Measurements from ENCODE around the gene DPP10. TPM values are rescaled to one million over a fixed set of nuclear protein-coding genes. Genes with fewer than 3 reads are reported as not detected.

Gene DPP10
- total RNA-seq, 4 donors from 2014 or later: 0.09 to 4.0 (median 0.38) TPM; not detected in 1

GRCh38 chr2:114762986-114763385 is 320.5 kb downstream of the DPP10 start:
- Histone ChIP-seq H3K27me3 (no peaks in the 10 kb centered on the region), H3K4me1 (no peaks in the 10 kb centered on the region), H3K36me3 (no peaks in the 10 kb centered on the region), H3K9me3 (no peaks in the 10 kb centered on the region), H3K27ac (no peak overlapping the region), H3K4me3 (no peak overlapping the region)
- intact Hi-C loops (cut with DNase I): no loop called here
- no peak for DNase-seq
- WGBS, 2 donors: 39 to 41% methylated on average over 6 of the region's 6 CpGs
- TF ChIP-seq CTCF (IDR thresholded peaks at IDR 0.05): no peak

- H3K27me3 ChIP-seq: no peaks in the 10 kb centered on the region
- no peaks in the 10 kb centered on the region for H3K4me1 ChIP-seq
- no peak for DNase-seq
- no peak for TF ChIP-seq POLR2A (IDR thresholded peaks at IDR 0.05)
- TF ChIP-seq CTCF (IDR thresholded peaks at IDR 0.05): no peak
- WGBS, 2 donors: 67 to 74% methylated on average over 4 of the region's 4 CpGs
- intact Hi-C loops (cut with DNase I): no loop called here
- no peaks in the 10 kb centered on the region for H3K36me3 ChIP-seq
- H3K9me3 ChIP-seq: no peaks in the 10 kb centered on the region
- no peak overlapping the region for H3K27ac ChIP-seq
- H3K4me3 ChIP-seq: no peak overlapping the region
These were observed 326.7 kb downstream of the DPP10 start for GRCh38 chr2:114769110-114769509.

GRCh38 chr2:114769991-114770390 is 327.6 kb downstream of the DPP10 start:
- TF ChIP-seq CTCF (IDR thresholded peaks at IDR 0.05) (no peak), POLR2A (IDR thresholded peaks at IDR 0.05) (no peak)
- no peaks in the 10 kb centered on the region for H3K27me3 ChIP-seq
- H3K4me1 ChIP-seq: no peaks in the 10 kb centered on the region
- 65 to 79% methylated on average over 2 of the region's 2 CpGs for WGBS, 2 donors
- intact Hi-C loops (cut with DNase I): no loop called here
- H3K27ac ChIP-seq: no peak overlapping the region
- no peak overlapping the region for H3K4me3 ChIP-seq
- no peaks in the 10 kb centered on the region for H3K36me3 ChIP-seq
- H3K9me3 ChIP-seq: no peaks in the 10 kb centered on the region
- no peak for DNase-seq

- TF ChIP-seq POLR2A (IDR thresholded peaks at IDR 0.05) (no peak), CTCF (IDR thresholded peaks at IDR 0.05) (no peak)
- no peak overlapping the region for H3K27ac ChIP-seq
- 18 to 47% methylated on average over 1 of the region's 1 CpG for WGBS, 2 donors
These were observed 341.6 kb downstream of the DPP10 start for GRCh38 chr2:114784046-114784445.

GRCh38 chr2:114784890-114785583 is 342.6 kb downstream of the DPP10 start:
- Histone ChIP-seq H3K36me3 (no peaks in the 10 kb centered on the region), H3K9me3 (no peaks in the 10 kb centered on the region), H3K27ac (no peak overlapping the region), H3K4me3 (no peak overlapping the region), H3K27me3 (no peaks in the 10 kb centered on the region), H3K4me1 (no peaks in the 10 kb centered on the region)
- intact Hi-C loops (cut with DNase I): no loop called here
- TF ChIP-seq CTCF (IDR thresholded peaks at IDR 0.05) (no peak), POLR2A (IDR thresholded peaks at IDR 0.05) (no peak)
- 41 to 53% methylated on average over 6 of the region's 6 CpGs for WGBS, 2 donors
- DNase-seq: no peak

More at GRCh38 chr2:114784046-114784445, 341.6 kb downstream of the DPP10 start:
- intact Hi-C loops (cut with DNase I): no loop called here
- H3K4me3 ChIP-seq: no peak overlapping the region
- no peaks in the 10 kb centered on the region for H3K27me3 ChIP-seq
- no peaks in the 10 kb centered on the region for H3K4me1 ChIP-seq
- no peak for DNase-seq
- H3K9me3 ChIP-seq: no peaks in the 10 kb centered on the region
- no peaks in the 10 kb centered on the region for H3K36me3 ChIP-seq

Measured in esophagus squamous epithelium (tissue), 5 donors.